ENCODE measurements around the gene UPF1.

UPF1 gene

DNA sequence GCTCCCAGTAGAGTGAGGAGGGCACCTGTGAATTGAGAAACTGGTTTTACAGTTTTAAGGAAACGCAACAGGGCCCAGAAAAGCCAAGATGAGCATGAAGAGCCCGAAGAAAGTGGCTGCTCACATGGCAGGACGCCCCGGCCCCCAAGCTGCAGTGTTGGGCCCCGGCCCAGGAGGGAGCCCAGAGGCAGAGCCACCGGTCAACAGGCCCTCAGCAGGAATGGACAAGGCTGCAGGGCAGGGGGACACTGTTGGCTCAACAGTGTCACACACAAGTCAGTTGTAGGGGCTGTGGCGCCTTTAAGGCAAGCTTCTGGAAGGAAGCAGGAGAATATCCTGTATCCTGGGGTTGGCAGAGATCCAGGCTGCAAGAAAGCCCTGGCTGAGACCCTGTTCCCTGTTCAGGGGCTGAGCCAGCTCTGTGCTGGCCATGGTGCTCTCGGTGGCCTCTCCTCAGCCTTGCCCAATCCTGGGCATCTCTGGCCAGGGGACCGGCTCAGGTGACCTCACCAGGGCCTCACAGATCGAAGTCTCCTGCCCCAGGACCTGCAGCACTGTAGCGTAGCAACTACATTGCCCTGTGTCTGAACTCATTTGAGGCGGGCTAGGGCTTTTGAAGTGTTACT, 28.0 kb downstream of the UPF1 start:
- no peak for DNase-seq

DNA sequence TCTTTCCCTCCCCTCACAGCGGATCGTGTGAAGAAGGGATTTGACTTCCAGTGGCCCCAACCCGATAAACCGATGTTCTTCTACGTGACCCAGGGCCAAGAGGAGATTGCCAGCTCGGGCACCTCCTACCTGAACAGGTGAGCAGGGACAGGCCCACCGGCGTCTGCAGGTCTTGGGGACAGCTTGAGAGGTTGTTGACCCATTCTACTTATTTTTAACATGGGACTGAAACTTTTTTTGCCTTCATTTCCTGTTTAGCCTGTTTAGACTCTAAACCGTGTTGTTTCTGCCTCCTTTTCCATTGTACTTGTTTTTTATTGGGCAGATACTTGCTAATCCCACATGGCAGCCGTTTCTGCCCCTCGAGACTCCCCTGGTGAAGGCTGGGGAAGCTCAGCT, 28.5 kb downstream of the UPF1 start:
- DNase-seq = no peak

DNA sequence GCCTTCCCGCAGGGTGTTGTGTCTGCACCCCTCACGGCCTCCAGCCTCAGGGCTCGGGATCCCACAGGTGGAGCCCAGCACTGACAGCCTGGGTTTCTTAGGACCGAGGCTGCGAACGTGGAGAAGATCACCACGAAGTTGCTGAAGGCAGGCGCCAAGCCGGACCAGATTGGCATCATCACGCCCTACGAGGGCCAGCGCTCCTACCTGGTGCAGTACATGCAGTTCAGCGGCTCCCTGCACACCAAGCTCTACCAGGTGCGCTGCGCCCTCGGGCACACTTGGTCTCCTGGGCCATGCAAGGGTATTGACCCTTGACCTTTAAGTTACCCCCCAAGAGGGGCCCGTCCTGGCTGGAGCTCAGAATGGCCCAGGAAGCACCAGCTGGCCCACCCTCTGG, 29.0 kb downstream of the UPF1 start:
- DNase-seq = no peak

DNA sequence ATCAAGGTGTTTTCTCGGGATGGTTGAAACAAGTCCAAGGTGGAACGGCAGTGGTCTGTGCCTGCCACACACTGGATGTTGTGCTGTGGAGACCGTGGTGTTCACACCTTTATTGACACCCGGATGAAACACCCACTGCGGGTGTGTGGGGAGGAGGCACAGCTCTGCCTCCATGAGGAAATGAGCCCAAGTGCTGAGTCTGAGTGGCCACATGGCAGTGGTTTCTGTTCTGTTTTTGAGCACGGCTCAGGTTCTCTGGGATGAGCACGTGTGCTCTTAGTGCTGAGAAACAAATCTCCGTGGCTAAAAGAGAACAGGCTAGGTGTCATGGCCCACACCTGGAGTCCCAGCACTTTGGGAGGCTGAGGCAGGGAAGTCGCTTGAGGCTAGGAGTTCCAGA, 29.5 kb downstream of the UPF1 start:
- no peak for DNase-seq

DNA sequence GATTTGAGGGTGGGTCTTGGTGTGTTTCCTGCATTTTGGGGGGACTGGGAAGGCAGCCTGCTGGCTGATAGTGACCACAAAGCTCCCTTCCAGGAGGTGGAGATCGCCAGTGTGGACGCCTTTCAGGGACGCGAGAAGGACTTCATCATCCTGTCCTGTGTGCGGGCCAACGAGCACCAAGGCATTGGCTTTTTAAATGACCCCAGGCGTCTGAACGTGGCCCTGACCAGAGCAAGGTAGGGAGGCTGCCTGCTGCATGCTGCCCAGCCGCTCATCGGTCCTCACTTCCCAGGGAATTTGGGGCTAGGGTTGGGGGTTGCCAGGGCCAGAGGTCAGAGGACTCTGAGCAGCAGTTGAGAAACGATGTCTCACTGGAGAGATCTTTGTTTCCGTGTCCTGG, 30.2 kb downstream of the UPF1 start:
- DNase-seq = no peak

DNA sequence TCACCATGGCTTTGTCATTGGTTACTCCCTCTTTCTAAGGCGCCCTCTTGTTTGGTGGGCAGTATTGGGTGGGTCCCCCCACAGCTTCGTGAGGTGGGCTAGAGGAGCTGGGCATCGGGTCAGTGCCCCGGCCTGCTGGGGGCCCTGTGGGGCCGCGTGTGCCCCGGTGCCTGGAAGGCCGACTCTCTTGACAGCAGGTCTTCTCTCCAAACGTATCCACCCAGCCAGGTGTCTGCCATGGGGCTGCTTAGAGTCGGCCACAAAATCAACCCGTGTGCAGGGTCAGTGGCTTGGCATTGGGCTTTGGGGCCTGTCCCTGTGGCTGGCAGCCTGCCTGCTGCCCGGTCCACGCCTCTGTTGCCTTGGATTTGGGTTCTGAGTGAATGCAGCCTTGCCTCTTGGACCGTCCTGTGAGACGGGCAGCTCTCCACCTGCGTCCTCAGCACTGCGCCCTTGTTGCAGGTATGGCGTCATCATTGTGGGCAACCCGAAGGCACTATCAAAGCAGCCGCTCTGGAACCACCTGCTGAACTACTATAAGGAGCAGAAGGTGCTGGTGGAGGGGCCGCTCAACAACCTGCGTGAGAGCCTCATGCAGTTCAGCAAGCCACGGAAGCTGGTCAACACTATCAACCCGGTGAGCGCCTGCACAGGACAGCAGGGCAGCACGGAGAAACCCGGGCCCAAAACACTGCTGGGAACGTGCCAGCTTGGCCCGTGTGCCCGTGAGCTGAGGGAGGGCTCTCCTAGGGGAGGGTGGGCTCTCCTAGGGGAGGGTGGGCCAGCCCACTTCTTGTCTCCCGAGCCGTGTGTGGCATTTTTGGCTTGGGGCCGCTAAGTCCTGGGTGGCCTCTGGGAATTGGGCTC, 31.4 kb downstream of the UPF1 start:
- no peak for DNase-seq

DNA sequence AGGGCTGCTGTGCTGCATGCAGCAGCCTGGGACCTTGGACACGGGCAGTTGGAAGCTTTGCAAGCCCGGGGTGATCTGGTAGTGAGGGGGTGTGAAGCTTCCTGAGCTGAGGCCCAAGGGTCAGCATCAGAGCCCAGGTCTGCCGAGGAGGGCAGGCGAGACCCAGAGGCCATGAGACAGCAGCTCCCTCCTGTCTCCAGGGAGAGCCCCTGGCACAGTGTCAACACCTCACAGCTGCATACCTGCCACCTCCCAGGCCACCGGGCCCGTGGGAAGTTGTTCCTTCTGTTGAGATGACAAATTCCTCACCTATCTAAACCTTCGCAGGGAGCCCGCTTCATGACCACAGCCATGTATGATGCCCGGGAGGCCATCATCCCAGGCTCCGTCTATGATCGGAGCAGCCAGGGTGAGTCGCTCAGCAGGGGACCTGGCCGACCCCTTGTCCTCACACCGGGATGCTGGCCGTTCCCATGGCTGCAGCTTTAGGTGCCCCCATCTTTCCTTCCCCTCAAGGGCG, 32.1 kb downstream of the UPF1 start:
- DNase-seq = no peak

DNA sequence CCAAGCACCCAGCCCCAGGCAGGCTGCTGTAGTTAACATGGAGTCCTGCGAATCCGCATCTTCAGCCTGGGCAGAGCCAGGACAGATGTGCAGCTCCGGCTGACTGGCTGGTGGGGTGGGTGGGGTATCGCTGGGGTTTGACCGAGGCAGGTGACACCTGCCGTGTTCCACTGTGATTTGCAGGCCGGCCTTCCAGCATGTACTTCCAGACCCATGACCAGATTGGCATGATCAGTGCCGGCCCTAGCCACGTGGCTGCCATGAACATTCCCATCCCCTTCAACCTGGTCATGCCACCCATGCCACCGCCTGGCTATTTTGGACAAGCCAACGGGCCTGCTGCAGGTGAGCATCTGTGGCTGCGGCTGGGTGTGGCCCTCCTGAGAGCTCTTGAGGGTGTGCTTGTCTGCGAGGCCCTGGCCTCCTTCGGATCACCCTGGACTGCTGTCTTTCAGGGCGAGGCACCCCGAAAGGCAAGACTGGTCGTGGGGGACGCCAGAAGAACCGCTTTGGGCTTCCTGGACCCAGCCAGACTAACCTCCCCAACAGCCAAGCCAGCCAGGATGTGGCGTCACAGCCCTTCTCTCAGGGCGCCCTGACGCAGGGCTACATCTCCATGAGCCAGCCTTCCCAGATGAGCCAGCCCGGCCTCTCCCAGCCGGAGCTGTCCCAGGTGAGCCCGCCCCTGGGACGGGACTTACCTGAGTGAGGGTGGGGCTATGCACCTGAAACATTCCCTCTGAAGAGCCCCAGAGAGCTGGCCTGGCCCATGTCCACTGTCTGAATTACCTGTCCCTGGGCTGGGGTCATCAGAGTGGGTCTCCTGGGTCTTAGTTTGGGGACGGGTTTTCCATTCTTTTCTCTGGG, 33.6 kb downstream of the UPF1 start:
- no peak for DNase-seq

DNA sequence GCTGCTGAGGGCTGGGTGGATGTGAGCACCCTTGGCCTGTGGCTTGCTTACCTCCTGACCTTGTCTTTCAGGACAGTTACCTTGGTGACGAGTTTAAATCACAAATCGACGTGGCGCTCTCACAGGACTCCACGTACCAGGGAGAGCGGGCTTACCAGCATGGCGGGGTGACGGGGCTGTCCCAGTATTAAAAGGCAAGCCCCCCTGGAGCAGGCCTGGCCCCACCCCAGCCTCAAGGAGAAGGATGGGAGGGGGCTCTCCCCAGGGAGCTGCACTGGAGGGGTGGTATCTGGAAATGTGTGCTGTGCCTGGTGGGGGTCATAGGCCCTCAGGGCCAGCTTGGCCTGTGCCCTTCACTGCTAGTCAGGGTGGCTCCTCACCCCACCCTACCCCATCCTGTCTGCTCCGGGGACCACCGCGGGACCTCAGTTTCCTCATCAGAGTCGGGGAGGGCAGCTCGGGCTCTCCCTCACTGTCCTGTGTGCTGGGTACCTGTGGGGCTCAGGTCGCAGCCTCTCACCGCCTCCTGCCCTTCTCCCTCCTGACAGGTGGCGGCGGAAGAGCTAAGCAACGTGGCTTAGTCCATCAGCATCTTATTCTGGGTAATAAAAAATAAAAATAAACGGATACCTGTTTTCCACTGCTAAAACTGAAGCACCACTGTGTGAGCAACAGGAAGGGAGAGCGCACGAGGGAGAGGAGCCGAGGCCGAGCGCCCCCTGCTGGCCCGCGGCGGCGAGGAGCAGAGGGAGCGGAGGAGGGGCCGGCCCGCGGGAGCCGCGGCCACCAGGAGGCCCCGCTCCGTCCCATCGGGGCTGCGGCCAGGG, 34.4 kb downstream of the UPF1 start:
- DNase-seq = no peak

DNA sequence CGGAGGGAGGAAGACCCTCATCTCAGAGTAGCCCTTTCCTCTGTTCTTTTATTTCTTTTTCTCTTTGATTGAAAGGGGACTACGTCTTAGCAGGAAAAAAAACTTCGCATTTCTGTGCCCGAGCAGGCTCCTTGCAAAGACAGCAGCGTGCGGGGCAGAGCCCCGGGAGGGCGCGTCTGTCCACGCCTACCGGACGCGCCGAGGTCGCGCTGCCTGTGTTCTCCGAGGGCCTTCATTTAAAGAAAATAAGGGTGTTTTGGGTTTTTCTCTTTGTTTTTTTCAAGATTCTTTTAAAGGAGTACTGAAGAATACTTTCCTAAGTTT, 35.0 kb downstream of the UPF1 start:
- DNase-seq = no peak

DNA sequence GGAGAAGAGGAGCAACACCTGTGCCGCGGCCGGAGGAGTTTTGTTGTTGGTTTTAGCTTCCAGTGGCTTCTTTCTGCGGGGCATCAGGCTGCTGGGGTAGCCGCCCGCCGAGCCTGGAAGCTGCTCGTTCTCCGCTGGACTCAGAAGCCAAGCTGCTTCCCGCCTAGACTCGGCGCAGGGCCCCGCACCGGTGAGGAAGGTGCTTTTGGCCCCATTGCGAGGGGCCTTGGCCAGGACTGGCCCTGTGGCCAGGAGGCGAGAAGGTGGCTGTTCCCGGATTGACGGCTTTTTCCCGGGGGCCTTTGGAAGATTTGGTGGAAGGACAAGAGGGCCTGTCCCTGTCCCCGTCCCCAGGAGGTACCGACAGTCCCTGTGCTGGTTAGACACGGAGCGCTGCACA, 35.4 kb downstream of the UPF1 start:
- no peak for DNase-seq

DNA sequence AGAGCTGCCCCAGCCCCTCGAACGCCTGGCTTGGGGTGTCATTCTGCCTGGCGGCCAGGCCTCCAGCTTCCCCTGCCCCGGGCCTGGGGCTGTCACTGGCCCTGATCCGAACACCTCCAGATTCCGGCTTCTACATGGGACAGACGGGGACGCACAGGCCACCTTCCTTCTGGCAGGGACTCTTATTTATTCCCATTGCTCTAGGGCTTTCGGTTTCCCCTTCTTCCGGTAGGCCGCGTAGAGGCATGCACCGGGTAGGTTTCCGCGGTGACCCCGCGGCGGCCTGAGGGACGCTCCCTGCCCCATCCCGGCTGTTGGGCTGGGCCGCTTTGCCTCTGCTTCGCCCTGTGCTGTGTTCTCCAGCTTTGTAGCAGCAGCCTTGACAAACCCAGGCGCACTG, 36.0 kb downstream of the UPF1 start:
- no peak for DNase-seq

DNA sequence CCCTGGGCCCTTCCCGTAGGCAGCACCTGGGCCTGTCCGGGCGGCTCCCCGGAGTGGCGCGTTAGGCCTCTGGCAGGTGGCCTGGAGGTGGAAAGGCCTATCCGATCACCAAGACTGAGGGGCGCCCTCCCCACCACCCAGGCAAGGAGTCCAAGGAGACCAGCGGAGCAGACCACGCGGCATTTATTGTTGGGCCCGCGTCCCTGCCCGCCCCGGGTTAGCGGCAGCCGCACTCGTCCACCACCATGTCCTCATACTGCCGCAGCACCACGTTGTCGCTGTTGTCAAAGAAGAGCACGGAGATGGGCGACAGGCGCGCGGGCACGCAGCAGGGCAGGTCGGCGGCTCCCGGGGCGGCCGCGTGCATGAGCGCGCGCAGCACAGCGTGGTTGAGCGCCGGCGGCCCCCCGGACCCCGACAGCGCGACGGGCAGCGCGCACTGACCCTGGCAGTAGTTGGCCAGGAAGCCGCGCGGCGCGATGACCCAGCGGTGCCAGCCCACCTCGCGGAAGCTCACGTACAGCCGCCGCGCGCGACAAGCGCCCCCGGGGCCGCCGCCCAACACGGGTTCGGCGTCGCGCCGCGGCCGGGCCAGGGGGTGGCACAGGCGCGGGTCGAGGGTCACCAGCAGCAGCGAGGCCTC, 36.7 kb downstream of the UPF1 start:
- no peak for DNase-seq

DNA sequence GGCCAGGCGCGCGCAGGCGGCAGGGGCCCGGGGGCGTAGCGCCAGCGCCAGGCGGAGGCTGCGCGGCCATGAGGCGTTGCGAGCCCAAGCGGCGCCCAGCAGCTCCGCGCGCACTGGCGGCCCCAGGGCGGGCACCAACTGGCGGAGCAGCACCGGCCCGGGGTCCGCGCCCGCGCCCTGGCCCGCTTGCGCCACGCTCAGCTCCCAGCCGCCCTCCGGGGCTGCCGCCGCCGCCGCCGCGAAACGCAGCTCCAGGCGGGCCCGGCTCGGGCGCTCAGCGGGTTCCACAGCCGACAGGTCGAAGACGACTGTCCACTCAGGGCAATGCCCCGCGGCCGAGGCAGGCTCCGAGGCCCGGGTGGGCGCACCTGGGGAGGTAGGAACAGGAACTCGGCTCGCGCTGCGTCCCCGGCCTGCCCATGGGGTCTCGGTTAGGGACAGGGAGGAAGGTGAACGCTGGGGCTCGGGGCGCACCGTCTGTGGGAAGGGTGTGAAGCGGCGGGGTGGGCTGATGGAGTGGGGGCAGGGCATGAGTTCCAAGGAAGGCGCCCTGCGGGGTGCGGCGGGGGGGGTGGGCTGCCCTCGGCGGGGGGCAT, 37.4 kb downstream of the UPF1 start:
- no peak for DNase-seq

DNA sequence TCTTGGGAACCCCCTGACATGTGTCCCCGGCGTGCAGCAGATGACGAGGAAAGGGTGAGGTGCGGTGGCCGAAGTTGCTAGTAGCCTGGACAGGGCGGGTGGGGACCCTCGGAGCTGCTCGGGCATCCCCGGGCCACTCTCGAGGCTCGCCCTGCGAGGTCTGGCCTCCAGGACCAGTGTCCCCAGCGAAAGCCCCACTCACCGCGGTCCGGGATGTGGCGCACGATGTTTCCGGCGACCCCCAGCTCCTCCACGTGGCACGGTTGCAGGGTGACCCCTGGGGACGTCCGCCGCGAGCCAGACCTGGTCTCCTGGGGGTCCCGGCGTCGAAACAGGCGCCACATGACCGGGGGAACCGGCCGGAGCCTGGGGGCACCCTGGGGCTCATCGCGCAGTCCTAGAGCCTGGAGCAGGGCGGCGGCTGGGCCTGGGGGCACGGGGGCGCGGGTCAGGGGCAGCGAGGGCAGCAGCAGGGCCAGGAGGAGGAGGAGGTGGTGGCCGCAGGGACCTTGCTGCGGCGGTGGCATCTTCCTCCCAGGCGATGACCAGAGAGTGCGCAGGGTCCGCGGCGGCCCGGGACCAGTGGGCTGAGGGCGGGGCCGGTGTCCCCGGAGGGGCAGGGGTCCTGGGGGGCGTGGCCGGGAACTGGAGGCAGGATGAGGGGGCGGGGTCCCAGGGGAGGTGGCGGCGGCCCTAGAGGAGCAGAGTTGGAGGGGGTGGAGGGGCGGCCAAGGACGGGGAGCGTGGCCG, 38.2 kb downstream of the UPF1 start:
- DNase-seq = no peak

DNA sequence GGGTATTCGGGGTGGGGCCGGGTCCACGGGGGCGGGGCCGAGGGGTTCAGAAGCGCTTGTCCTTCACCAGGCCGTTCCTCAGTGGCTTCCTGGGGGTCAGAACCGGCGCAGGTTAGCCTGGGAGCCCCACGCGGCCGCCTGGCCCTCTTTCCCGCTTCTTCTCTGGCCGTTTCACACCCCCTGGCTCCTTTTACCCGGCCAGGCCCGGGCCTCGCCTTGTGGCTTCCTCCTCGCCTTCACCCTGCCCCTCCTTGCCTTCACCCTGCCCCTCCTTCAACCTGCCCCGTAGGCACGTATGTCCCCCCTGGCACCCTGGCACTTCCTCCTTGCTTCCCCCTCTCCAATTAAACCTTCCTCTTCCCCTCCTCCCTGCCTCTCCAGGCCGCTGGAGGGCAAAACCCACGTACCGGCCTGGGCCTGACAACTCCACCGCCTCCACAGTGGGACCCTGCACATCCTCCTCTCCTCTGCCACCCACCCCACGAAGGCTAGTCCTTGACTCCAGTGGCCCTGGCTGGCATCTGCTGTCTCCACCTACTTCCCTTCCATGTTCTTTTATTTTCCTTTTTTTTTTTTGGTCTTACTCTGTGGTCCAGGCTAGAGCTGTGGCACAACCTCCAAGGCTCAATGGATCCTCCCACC, 38.9 kb downstream of the UPF1 start:
- no peak for DNase-seq

DNA sequence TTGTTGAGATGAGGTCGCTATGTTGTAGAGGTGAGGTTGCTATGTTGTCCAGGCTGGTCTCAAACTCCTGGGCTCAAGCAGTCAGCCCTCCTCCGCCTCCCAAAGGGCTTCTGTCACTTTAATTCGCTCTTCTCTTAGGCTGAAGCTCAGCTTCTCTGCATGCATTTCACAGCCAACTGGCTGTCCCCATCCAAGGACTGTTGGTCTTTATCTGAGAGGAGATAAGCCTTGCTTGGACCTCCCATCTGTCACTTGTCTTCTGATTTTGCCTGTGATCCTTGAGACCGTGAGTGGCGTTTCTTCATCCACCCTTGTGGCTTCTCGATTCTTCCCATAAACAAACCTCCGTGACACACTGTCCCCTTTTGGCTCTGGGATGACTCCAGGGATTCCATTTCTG, 39.8 kb downstream of the UPF1 start:
- no peak for DNase-seq

DNA sequence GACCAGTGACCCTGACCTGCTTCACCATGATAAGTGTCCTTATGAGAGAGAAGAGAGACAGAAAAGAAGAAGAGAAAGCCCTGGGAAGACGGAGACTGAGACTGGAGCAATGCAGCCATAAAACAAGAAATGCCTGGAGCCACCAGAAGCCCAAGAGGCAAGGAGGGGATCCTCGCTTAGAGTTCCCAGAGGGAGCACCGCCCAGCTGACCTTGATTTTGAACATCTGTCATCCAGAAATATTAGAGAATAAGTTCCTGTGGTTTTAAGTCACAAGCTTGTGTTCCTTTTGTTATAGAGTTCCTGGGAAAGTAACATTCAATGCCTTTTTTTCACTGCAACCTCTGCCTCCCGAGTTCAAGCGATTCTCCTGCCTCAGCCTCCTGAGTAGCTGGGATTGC, 44.0 kb downstream of the UPF1 start:
- DNase-seq = no peak

DNA sequence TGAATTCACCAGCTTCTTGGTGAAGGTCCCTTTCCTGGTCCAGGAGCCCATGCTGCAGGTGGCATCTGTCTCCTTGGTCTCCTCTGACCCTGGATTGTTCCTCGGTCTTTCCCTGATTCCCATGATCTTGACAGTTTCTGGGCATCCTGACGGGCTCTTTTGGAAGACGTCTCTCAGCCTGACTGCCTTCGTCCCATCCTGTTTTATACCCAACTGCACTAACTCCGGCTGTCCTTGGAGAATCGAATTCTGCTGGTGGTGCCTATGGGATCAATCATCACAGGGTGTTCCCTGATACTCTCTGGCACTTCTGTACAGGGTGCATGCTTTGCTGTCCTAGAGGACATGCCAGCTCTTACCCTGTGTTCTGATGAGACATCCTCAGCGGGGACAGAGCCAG, 45.1 kb downstream of the UPF1 start:
- DNase-seq = no peak

DNA sequence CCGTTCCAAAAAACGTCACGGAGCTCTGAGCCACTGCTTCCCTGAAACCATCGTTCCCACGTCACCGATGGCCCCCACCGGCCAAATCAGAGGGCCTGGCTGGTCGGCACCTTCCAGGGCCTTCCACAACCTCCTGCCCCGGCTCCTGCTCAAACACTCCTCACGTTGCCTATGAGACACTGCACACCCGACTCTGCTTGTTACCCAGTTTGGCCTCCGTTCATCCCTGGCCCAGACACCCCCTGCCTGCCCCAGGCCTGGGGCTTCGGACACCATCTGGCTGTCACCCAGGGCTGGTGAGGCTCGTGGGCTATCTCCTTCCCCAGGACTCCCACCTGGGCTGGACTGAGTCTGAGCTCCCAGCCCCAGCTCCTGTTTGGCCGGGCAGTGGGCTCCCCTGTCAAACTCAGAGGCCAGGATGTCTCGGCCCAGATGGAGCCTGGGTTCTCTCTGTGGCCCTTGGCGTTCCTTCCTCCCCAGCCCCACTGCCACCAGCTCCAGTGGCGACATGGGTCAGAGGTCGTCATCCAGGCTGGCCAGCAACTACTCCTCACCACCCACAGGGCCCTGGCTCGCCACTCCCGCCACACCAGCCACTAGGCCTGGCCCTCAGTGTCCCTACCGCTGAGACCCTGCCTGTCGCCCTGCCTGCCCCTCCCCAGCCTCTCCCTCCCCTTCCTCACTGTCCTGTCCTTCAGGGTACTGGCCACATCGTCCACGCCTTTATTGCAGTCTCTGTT, 46.5 kb downstream of the UPF1 start:
- DNase-seq = no peak
